Astrocyte (in vitro differentiated cells and primary cell): Measurements from ENCODE around the gene ACVR2B. TPM values are rescaled to one million over a fixed set of nuclear protein-coding genes. Genes with fewer than 3 reads are reported as not detected.

ENCODE experiments used
- DNase-seq: peaks from one replicate; pipeline ENCODE4 v3.0.0-alpha.2; 2010; ENCODE audit warnings: low read depth
- FAIRE-seq: peaks from 2 replicates; lab custom pipeline; 2011; peaks lifted over from hg19 to GRCh38; lab: Jason Lieb, UNC
- H2AFZ ChIP-seq: 2 replicates; pipeline ENCODE4 v1.6.0; 2012; ENCODE audit warnings: low read depth, low read length, inconsistent platforms
- H3K27ac ChIP-seq: 2 replicates; pipeline ENCODE4 v1.5.1; 2011; ENCODE audit warnings: low read depth, low read length, inconsistent platforms
- H3K27me3 ChIP-seq: 2 replicates; pipeline ENCODE4 v1.6.0; 2011; ENCODE audit warnings: low read length, inconsistent platforms; ENCODE audit not compliant: insufficient read depth
- H3K36me3 ChIP-seq: 2 replicates; pipeline ENCODE4 v1.5.1; 2011; ENCODE audit warnings: low read length, inconsistent platforms; ENCODE audit not compliant: insufficient read depth
- H3K4me1 ChIP-seq: 2 replicates; pipeline ENCODE4 v1.5.1; 2011; ENCODE audit warnings: low read length, inconsistent platforms; ENCODE audit not compliant: insufficient read depth
- H3K4me2 ChIP-seq: 2 replicates; pipeline ENCODE4 v1.6.0; 2012; ENCODE audit warnings: low read length, inconsistent platforms
- H3K4me3 ChIP-seq: 2 replicates; pipeline ENCODE4 v1.5.1; 2011; ENCODE audit warnings: low read depth, mild to moderate bottlenecking, low read length, inconsistent platforms; ENCODE audit not compliant: insufficient read depth
- H3K79me2 ChIP-seq: 2 replicates; pipeline ENCODE4 v1.6.0; 2012; ENCODE audit warnings: mild to moderate bottlenecking, low read length, inconsistent platforms; ENCODE audit not compliant: insufficient read depth
- H3K9ac ChIP-seq: 2 replicates; pipeline ENCODE4 v1.6.0; 2012; ENCODE audit warnings: mild to moderate bottlenecking, low read length, inconsistent platforms
- H3K9me3 ChIP-seq: 2 replicates; pipeline ENCODE4 v1.5.1; 2012; ENCODE audit warnings: low read depth, mild to moderate bottlenecking, low read length, inconsistent platforms; ENCODE audit not compliant: insufficient read depth
- H4K20me1 ChIP-seq: 2 replicates; pipeline ENCODE4 v1.6.0; 2012; ENCODE audit warnings: low read length, inconsistent platforms; ENCODE audit not compliant: insufficient read depth
- H3K27ac Mint-ChIP-seq: one replicate; pipeline ENCODE4 v1.8.0; 2021; ENCODE audit warnings: mild to moderate bottlenecking, mixed read lengths; ENCODE audit not compliant: unreplicated experiment
- H3K27me3 Mint-ChIP-seq: one replicate; pipeline ENCODE4 v1.8.0; 2021; ENCODE audit warnings: low read depth, mixed read lengths; ENCODE audit not compliant: unreplicated experiment
- H3K36me3 Mint-ChIP-seq: one replicate; pipeline ENCODE4 v1.8.0; 2021; ENCODE audit warnings: low read depth, mixed read lengths; ENCODE audit not compliant: unreplicated experiment
- H3K4me1 Mint-ChIP-seq: one replicate; pipeline ENCODE4 v1.8.0; 2021; ENCODE audit warnings: low read depth, mixed read lengths; ENCODE audit not compliant: unreplicated experiment
- H3K4me3 Mint-ChIP-seq: one replicate; pipeline ENCODE4 v1.8.0; 2021; ENCODE audit warnings: mild to moderate bottlenecking, moderate library complexity, mixed read lengths; ENCODE audit not compliant: unreplicated experiment
- H3K9me3 Mint-ChIP-seq: one replicate; pipeline ENCODE4 v1.8.0; 2021; ENCODE audit warnings: mild to moderate bottlenecking, mixed read lengths; ENCODE audit not compliant: unreplicated experiment
- EZH2 ChIP-seq: IDR thresholded peaks from 2 replicates; pipeline ENCODE4 v1.6.1; 2012; ENCODE audit warnings: mild to moderate bottlenecking, low read length, inconsistent platforms; ENCODE audit not compliant: insufficient read depth
- total RNA-seq: library from RNA; stranded (reverse); gene quantifications from 2 replicates; pipeline ENCODE4 v1.2.1, GENCODE V29; 2021
- TF ChIP-seq, protein P1 (sequence below): IDR thresholded peaks from 2 replicates; pipeline ENCODE4 v1.5.1; 2011; ENCODE audit warnings: low read depth, mild to moderate bottlenecking, inconsistent platforms, low read length, moderate library complexity; ENCODE audit not compliant: insufficient read depth

The ACVR2B gene
- total RNA-seq, 1 donor from 2014 or later = 14.7 TPM

DNA sequence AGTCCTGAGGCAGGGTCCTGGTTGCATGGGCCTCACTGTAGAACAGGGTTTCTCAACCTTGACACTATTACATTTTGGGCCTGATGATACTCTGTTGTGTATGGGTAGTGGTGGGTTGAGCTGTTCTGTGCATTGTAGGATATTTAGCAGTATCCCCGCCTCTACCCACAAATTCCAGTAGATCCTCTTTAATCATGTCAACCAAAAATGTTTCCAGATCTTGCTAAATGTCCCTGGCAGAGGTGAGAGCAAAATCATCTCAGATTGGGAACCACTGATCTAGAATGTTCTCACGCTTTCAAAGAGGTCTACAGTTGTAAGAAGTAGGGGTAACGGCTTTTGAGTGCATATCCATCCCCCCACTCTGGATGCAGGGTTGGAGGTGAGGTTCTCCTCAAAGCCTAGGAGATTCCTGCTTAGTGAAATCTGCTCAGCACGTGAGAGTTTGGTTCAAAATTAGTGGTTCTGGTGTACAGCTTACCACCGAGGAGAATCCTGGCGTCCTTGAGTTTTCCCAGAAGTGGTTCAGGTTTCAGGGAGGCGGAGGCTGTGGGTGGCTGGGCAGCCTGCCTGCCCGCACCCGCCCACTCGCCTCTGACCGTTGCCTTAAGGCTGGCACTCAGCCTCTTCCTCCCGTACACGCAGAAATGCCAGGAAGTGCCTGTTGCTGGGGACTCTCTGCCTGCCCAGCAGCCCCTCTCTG lies 5.3 kb downstream of the ACVR2B start:
- Mint-ChIP-seq H3K9me3 (no peaks in the 10 kb centered on the region), H3K27ac (no peak overlapping the region), H3K27me3 (no peaks in the 10 kb centered on the region), H3K4me3 (no peak overlapping the region), H3K4me1 (peaks cover 1% of the 10 kb centered on the region), H3K36me3 (no peaks in the 10 kb centered on the region)
- Histone ChIP-seq H3K79me2 (peaks cover 26% of the 10 kb centered on the region), H2AFZ (no peak overlapping the region), H3K9me3 (no peaks in the 10 kb centered on the region), H3K4me1 (peaks cover 4% of the 10 kb centered on the region), H3K36me3 (no peaks in the 10 kb centered on the region), H3K4me3 (no peak overlapping the region), H3K9ac (no peak overlapping the region), H3K27ac (no peak overlapping the region), H3K27me3 (no peaks in the 10 kb centered on the region), H3K4me2 (no peak overlapping the region), H4K20me1 (peaks cover 54% of the 10 kb centered on the region)
- no peak for TF ChIP-seq EZH2
- TF ChIP-seq, protein P1, sequence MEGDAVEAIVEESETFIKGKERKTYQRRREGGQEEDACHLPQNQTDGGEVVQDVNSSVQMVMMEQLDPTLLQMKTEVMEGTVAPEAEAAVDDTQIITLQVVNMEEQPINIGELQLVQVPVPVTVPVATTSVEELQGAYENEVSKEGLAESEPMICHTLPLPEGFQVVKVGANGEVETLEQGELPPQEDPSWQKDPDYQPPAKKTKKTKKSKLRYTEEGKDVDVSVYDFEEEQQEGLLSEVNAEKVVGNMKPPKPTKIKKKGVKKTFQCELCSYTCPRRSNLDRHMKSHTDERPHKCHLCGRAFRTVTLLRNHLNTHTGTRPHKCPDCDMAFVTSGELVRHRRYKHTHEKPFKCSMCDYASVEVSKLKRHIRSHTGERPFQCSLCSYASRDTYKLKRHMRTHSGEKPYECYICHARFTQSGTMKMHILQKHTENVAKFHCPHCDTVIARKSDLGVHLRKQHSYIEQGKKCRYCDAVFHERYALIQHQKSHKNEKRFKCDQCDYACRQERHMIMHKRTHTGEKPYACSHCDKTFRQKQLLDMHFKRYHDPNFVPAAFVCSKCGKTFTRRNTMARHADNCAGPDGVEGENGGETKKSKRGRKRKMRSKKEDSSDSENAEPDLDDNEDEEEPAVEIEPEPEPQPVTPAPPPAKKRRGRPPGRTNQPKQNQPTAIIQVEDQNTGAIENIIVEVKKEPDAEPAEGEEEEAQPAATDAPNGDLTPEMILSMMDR = no peak
- DNase-seq (peak; percentile 54), FAIRE-seq (no peak)

- no peak for DNase-seq
- no peak overlapping the region for H3K27ac ChIP-seq
- H3K27me3 ChIP-seq = no peaks in the 10 kb centered on the region
- H3K27ac Mint-ChIP-seq = no peak overlapping the region
- H2AFZ ChIP-seq = no peak overlapping the region
- TF ChIP-seq, protein P1 = no peak
- no peak for TF ChIP-seq EZH2
- FAIRE-seq = no peak
- no peak overlapping the region for H3K4me2 ChIP-seq
- no peaks in the 10 kb centered on the region for H3K9me3 ChIP-seq
- H3K4me3 Mint-ChIP-seq = no peak overlapping the region
- no peak overlapping the region for H3K9ac ChIP-seq
- peaks cover 1% of the 10 kb centered on the region for H3K4me1 Mint-ChIP-seq
- H3K4me1 ChIP-seq = peaks cover 3% of the 10 kb centered on the region
- H3K36me3 Mint-ChIP-seq = no peaks in the 10 kb centered on the region
- no peak overlapping the region for H3K4me3 ChIP-seq
- no peaks in the 10 kb centered on the region for H3K36me3 ChIP-seq
- H3K27me3 Mint-ChIP-seq = no peaks in the 10 kb centered on the region
- peaks cover 54% of the 10 kb centered on the region for H4K20me1 ChIP-seq
- H3K79me2 ChIP-seq = peaks cover 26% of the 10 kb centered on the region
- H3K9me3 Mint-ChIP-seq = no peaks in the 10 kb centered on the region
Observed at GRCh38 chr3:38459499-38460048, 5.9 kb downstream of the ACVR2B start.
